Measurements from ENCODE around the gene AKAP9. TPM values are rescaled to one million over a fixed set of nuclear protein-coding genes. Genes with fewer than 3 reads are reported as not detected.

The AKAP9 gene
- total and polyA plus RNA-seq, 4 donors: 11.4 to 203 (median 40.0) TPM

DNA sequence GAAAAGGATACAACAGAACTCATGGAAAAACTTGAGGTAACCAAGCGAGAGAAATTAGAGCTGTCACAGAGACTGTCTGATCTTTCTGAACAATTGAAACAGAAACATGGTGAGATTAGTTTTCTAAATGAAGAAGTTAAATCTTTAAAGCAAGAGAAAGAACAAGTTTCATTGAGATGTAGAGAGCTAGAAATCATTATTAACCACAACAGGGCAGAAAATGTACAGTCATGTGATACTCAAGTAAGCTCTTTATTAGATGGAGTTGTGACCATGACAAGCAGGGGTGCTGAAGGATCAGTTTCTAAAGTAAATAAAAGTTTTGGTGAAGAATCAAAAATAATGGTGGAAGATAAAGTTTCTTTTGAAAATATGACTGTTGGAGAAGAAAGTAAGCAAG, 62.1 kb downstream of the AKAP9 start:
- no peaks in the 10 kb centered on the region for H3K27me3 ChIP-seq (ENCODE audit: control insufficient read depth in 3 of 3, insufficient read depth in 3 of 3, low read length in 2 of 3)
- no peak for DNase-seq
- no peak overlapping the region for H3K4me3 ChIP-seq
- TF ChIP-seq, protein P1, sequence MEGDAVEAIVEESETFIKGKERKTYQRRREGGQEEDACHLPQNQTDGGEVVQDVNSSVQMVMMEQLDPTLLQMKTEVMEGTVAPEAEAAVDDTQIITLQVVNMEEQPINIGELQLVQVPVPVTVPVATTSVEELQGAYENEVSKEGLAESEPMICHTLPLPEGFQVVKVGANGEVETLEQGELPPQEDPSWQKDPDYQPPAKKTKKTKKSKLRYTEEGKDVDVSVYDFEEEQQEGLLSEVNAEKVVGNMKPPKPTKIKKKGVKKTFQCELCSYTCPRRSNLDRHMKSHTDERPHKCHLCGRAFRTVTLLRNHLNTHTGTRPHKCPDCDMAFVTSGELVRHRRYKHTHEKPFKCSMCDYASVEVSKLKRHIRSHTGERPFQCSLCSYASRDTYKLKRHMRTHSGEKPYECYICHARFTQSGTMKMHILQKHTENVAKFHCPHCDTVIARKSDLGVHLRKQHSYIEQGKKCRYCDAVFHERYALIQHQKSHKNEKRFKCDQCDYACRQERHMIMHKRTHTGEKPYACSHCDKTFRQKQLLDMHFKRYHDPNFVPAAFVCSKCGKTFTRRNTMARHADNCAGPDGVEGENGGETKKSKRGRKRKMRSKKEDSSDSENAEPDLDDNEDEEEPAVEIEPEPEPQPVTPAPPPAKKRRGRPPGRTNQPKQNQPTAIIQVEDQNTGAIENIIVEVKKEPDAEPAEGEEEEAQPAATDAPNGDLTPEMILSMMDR (IDR thresholded peaks at IDR 0.05; ENCODE audit: control extremely low read depth, extremely low read depth): no peak
- H3K4me1 ChIP-seq (ENCODE audit: control insufficient read depth in 5 of 5, insufficient read depth in 5 of 5, low read length in 5 of 5): peaks cover 0 to 2% (median 0%) of the 10 kb centered on the region in 5 donors
- WGBS, 2 donors: 97 to 99% methylated on average over 1 of the region's 1 CpG
- H3K9me3 ChIP-seq (ENCODE audit: control insufficient read depth in 4 of 4, insufficient read depth in 3 of 4, low read length in 3 of 4): peaks cover 0 to 2% (median 0%) of the 10 kb centered on the region in 4 donors
- H3K27ac ChIP-seq (ENCODE audit: low read depth in 1 of 2, low read length in 1 of 2): no peak overlapping the region
- H3K9ac ChIP-seq (ENCODE audit: insufficient read depth in 1 of 2, low read length in 2 of 2): no peak overlapping the region
- H3K36me3 ChIP-seq (ENCODE audit: control insufficient read depth in 4 of 4, insufficient read depth in 4 of 4, low read length in 4 of 4): peaks cover 4 to 22% (median 14%) of the 10 kb centered on the region in 4 donors
- no peak for ATAC-seq (ENCODE audit: insufficient read depth, low FRiP score)

DNA sequence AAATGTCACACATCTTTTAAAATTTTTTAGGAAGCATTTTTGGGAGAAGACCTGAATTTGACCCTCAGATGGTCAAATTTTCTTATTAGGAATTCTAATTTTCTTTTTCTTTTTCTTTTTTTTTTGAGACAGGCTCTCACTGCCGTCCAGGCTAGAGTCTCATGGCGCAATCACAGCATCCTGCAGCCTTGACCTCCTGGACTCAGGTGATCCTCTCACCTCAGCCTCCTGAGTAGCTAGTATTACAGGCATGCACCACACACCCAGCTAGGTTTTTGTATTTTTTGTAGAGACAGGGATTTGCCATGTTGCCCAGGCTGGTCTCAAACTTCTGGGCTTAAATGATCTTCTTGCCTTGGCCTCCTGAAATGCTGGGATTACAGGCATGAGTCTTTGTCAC, 65.4 kb downstream of the AKAP9 start:
- Histone ChIP-seq H3K27ac (ENCODE audit: low read depth in 1 of 2, low read length in 1 of 2) (no peak overlapping the region), H3K36me3 (ENCODE audit: control insufficient read depth in 4 of 4, insufficient read depth in 4 of 4, low read length in 4 of 4) (peaks cover 4 to 27% (median 13%) of the 10 kb centered on the region in 4 donors), H3K27me3 (ENCODE audit: control insufficient read depth in 3 of 3, insufficient read depth in 3 of 3, low read length in 2 of 3) (no peaks in the 10 kb centered on the region), H3K4me1 (ENCODE audit: control insufficient read depth in 5 of 5, insufficient read depth in 5 of 5, low read length in 5 of 5) (no peaks in the 10 kb centered on the region), H3K4me3 (no peak overlapping the region), H3K9ac (ENCODE audit: insufficient read depth in 1 of 2, low read length in 2 of 2) (no peak overlapping the region), H3K9me3 (ENCODE audit: control insufficient read depth in 4 of 4, insufficient read depth in 3 of 4, low read length in 3 of 4) (peaks cover 0 to 4% (median 2%) of the 10 kb centered on the region in 4 donors)
- WGBS, 2 donors: 93 to 97% methylated on average over 2 of the region's 2 CpGs
- TF ChIP-seq, protein P1 (IDR thresholded peaks at IDR 0.05; ENCODE audit: control extremely low read depth, extremely low read depth): no peak
- no peak for ATAC-seq (ENCODE audit: insufficient read depth, low FRiP score)
- no peak for DNase-seq

DNA sequence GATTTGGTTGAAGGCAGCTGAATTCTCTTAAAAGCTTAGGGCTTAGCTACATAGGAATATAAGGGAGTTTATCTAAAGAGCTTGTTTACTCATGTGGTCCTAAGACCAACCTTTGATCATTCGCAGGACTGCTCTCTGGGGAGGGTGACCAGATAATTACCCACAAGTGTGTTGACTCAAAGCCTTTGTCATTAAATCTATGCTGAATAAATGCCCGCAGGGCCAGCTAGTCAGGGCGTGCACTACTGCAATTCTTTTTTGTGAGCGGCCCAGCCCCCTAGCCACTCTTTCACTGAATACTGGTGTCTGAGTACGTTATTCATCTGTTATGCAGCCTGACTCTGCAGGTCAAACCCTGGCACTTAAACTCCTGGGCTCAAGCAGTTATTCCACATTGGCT, 69.6 kb downstream of the AKAP9 start:
- Histone ChIP-seq H3K27me3 (ENCODE audit: control insufficient read depth in 3 of 3, insufficient read depth in 3 of 3, low read length in 2 of 3) (no peaks in the 10 kb centered on the region), H3K4me1 (ENCODE audit: control insufficient read depth in 5 of 5, insufficient read depth in 5 of 5, low read length in 5 of 5) (no peaks in the 10 kb centered on the region), H3K4me3 (no peak overlapping the region), H3K27ac (ENCODE audit: low read depth in 1 of 2, low read length in 1 of 2) (no peak overlapping the region), H3K36me3 (ENCODE audit: control insufficient read depth in 4 of 4, insufficient read depth in 4 of 4, low read length in 4 of 4) (peaks cover 5 to 21% (median 12%) of the 10 kb centered on the region in 4 donors), H3K9ac (ENCODE audit: insufficient read depth in 1 of 2, low read length in 2 of 2) (no peak overlapping the region), H3K9me3 (ENCODE audit: control insufficient read depth in 4 of 4, insufficient read depth in 3 of 4, low read length in 3 of 4) (peaks cover 0 to 4% (median under 1%) of the 10 kb centered on the region in 4 donors)
- no peak for DNase-seq
- ATAC-seq (ENCODE audit: insufficient read depth, low FRiP score): no peak
- whole genome bisulfite sequencing, 2 donors: 99% methylated on average over 5 of the region's 5 CpGs
- TF ChIP-seq, protein P1 (IDR thresholded peaks at IDR 0.05; ENCODE audit: control extremely low read depth, extremely low read depth): no peak

DNA sequence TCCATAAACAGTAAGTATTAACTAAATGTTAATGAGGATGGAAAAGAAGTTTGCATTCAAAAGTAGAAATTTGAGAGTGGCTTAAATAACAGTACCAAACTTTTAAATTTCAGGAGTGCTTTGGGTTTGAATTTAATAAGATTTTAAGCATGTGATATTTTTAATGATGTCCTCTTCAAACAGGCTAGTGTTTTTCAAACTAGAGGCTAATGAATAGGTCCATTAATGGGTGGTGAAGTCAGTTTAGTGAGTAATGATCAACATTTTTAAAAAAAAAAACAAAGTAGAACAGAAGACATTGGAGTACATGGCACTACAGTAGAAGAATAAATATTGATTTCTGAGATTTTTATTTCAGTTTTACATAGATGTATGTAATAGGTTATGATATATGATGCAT, 72.9 kb downstream of the AKAP9 start:
- Histone ChIP-seq H3K4me3 (no peak overlapping the region), H3K36me3 (ENCODE audit: control insufficient read depth in 4 of 4, insufficient read depth in 4 of 4, low read length in 4 of 4) (peaks cover 2 to 17% (median 9%) of the 10 kb centered on the region in 4 donors), H3K27ac (ENCODE audit: low read depth in 1 of 2, low read length in 1 of 2) (no peak overlapping the region), H3K9me3 (ENCODE audit: control insufficient read depth in 4 of 4, insufficient read depth in 3 of 4, low read length in 3 of 4) (peaks cover 0 to 4% (median under 1%) of the 10 kb centered on the region in 4 donors), H3K4me1 (ENCODE audit: control insufficient read depth in 5 of 5, insufficient read depth in 5 of 5, low read length in 5 of 5) (peaks cover 0 to 4% (median 0%) of the 10 kb centered on the region in 5 donors), H3K27me3 (ENCODE audit: control insufficient read depth in 3 of 3, insufficient read depth in 3 of 3, low read length in 2 of 3) (no peaks in the 10 kb centered on the region), H3K9ac (ENCODE audit: insufficient read depth in 1 of 2, low read length in 2 of 2) (no peak overlapping the region)
- DNase-seq: no peak
- TF ChIP-seq, protein P1 (IDR thresholded peaks at IDR 0.05; ENCODE audit: control extremely low read depth, extremely low read depth): no peak
- no peak for ATAC-seq (ENCODE audit: insufficient read depth, low FRiP score)
